Thyroid gland (tissue), 4 donors: ENCODE measurements around the gene VKORC1. TPM values are rescaled to one million over a fixed set of nuclear protein-coding genes. Genes with fewer than 3 reads are reported as not detected.
"Not testable (repeated sequence)": the region's sequence is repeated elsewhere in the genome, so short reads cannot be mapped to it uniquely, and the experiment has no call there.

Source experiments
- DNase-seq, 2 donors: peaks; one replicate each; pipeline ENCODE4 v3.0.0-alpha.2; 2019
- H3K27ac ChIP-seq, 3 donors: fragments of 200-600 bp; sonication (generic); 1 replicate in 2 of 3; 2 replicates in 1 of 3; pipeline ENCODE4 v1.5.1; 2016 to 2019; ENCODE audit warnings: mild to moderate bottlenecking in 1 of 3, moderate library complexity in 1 of 3
- H3K27me3 ChIP-seq: fragments of 200-600 bp; sonication (generic); one replicate; pipeline ENCODE4 v1.5.1; 2019
- H3K36me3 ChIP-seq, 2 donors: fragments of 200-600 bp; sonication (generic); one replicate each; pipeline ENCODE4 v1.5.1; 2016 to 2019
- H3K4me1 ChIP-seq, 2 donors: fragments of 200-600 bp; sonication (generic); one replicate each; pipeline ENCODE4 v1.5.1; 2017 to 2019
- H3K4me3 ChIP-seq, 3 donors: fragments of 200-600 bp; sonication (generic); replicated peaks in 1 of 3; 1 replicate in 2 of 3; 2 replicates in 1 of 3; pipeline ENCODE4 v1.5.1; 2016; ENCODE audit warnings: mild to moderate bottlenecking in 1 of 3
- H3K9me3 ChIP-seq: fragments of 200-600 bp; sonication (generic); one replicate; pipeline ENCODE4 v1.5.1; 2017
- POLR2A ChIP-seq, 2 donors: fragments of 450-650 bp; IDR thresholded peaks; one replicate each; pipeline ENCODE4 v1.6.1; 2017; ENCODE audit warnings: antibody characterized with exemption in 2 of 2, mild to moderate bottlenecking in 2 of 2, moderate library complexity in 1 of 2
- WGBS, 2 donors: methylation state at CpG; one replicate each; pipeline ENCODE4 v1.1.5; 2017; 5-methylcytosine and 5-hydroxymethylcytosine counted together
- intact Hi-C: fragments of 100-400 bp; cut with DNase I; formaldehyde crosslinking; loops from one replicate; pipeline ENCODE4 v1.15.1; 2023
- total RNA-seq, 4 donors: library from RNA; depleted of rRNA; stranded (reverse); fragments of >200 nt; gene quantifications; one replicate each; pipeline ENCODE4 v1.2.3, GENCODE V29; 2016
- TF ChIP-seq, protein P1 (sequence below), 6 experiments: fragments of 200-600 bp in 3 of 6; fragments of 450-650 bp in 3 of 6; sonication (generic) in 3 of 6; IDR thresholded peaks; one replicate each; pipeline ENCODE4 v1.5.1; 2016 to 2019; ENCODE audit warnings: antibody characterized with exemption in 6 of 6, mild to moderate bottlenecking in 2 of 6, inconsistent platforms in 1 of 6, moderate library complexity in 1 of 6

VKORC1 gene
- total RNA-seq, 4 donors from 2014 or later, result 58.7 to 145 (median 104) TPM

DNA sequence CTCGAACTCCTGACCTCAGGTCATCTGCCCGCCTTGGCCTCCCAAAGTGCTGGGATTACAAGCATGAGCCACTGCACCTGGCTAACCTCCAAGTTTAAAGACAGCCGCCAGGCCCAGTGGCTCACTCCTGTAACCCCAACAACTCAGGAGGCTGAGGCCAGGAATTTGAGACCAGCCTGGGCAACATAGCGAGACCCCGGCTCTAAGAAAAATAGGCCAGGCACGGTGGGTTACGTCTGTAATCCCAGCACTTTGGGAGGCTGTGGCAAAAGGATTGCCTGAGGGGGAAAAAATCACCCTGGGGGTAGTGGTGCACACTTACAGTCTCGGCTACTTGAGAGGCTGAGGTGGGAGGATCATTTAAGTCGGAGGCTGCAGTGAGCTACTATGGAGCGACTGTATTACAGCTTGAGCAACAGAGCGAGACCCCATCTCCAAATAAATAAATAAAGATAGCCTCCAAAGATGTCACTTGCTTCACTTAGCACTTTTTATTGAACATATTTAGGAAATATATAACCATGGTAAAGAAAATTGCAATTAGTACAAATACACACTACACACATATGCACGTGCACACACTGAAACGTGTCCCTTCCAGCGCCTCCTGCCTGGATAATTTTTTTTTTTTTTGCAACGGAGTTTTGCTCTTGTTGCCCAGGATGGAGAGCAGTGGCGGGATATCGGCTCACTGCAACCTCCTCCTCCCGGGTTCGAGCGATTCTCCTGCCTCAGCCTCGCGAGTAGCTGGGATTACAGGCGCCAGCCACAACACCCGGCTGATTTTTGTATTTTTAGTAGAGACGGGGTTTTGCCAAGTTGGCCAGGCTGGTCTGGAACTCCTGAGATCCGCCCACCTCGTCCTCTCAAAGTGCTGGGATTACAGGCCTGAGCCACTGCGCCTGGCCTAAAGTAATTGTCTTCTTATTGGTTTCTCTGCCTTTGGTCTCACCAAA, 12.2 kb upstream of the VKORC1 start:
- Histone ChIP-seq H3K9me3 (no peaks in the 10 kb centered on the region), H3K4me3 (no peak overlapping the region), H3K36me3 (peaks cover 8 to 14% of the 10 kb centered on the region in 2 donors), H3K4me1 (peaks cover 16 to 18% of the 10 kb centered on the region in 2 donors), H3K27ac (no peak overlapping the region), H3K27me3 (no peaks in the 10 kb centered on the region)
- intact Hi-C loops, result no loop called here
- no peak for TF ChIP-seq POLR2A (IDR thresholded peaks at IDR 0.05)
- TF ChIP-seq, protein P1, sequence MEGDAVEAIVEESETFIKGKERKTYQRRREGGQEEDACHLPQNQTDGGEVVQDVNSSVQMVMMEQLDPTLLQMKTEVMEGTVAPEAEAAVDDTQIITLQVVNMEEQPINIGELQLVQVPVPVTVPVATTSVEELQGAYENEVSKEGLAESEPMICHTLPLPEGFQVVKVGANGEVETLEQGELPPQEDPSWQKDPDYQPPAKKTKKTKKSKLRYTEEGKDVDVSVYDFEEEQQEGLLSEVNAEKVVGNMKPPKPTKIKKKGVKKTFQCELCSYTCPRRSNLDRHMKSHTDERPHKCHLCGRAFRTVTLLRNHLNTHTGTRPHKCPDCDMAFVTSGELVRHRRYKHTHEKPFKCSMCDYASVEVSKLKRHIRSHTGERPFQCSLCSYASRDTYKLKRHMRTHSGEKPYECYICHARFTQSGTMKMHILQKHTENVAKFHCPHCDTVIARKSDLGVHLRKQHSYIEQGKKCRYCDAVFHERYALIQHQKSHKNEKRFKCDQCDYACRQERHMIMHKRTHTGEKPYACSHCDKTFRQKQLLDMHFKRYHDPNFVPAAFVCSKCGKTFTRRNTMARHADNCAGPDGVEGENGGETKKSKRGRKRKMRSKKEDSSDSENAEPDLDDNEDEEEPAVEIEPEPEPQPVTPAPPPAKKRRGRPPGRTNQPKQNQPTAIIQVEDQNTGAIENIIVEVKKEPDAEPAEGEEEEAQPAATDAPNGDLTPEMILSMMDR (IDR thresholded peaks at IDR 0.05), result no peak
- no peak for DNase-seq
- WGBS, 2 donors, result 86 to 92% methylated on average over 28 of the region's 28 CpGs

DNA sequence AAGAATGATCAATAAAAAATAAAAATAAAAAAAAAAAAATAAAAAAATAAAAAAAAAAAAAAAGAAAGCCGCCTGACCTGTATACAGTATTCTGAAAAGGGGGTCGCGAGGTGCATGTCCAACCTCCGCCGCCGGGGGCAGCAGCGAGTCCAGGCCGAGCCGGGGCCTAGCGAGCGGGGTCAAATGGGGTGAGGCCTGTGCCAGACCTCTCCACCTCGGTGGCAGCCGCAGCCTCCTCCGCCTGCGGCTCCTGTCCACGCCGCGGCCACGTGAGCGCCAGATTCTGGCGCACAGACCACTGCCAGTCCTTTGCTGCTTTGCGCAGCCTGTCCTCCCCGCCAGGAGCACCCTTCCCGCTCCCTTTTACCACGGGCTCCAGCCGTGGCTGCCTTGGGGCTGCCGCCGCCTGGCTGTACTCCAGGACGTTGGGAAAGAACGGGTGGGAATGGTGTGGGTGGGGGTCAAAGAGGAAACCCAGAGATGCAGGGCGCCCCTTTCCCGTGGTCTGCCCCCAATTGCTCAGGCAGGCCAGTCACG, 11.1 kb upstream of the VKORC1 start:
- H3K27ac ChIP-seq, result peak overlapping the region in 2 of 3 donors; percentile 65 to 76
- intact Hi-C loops, result no loop called here
- no peak for TF ChIP-seq POLR2A (IDR thresholded peaks at IDR 0.05)
- TF ChIP-seq, protein P1 (IDR thresholded peaks at IDR 0.05), result peak; percentile 63 to 86 (median 77)

DNA sequence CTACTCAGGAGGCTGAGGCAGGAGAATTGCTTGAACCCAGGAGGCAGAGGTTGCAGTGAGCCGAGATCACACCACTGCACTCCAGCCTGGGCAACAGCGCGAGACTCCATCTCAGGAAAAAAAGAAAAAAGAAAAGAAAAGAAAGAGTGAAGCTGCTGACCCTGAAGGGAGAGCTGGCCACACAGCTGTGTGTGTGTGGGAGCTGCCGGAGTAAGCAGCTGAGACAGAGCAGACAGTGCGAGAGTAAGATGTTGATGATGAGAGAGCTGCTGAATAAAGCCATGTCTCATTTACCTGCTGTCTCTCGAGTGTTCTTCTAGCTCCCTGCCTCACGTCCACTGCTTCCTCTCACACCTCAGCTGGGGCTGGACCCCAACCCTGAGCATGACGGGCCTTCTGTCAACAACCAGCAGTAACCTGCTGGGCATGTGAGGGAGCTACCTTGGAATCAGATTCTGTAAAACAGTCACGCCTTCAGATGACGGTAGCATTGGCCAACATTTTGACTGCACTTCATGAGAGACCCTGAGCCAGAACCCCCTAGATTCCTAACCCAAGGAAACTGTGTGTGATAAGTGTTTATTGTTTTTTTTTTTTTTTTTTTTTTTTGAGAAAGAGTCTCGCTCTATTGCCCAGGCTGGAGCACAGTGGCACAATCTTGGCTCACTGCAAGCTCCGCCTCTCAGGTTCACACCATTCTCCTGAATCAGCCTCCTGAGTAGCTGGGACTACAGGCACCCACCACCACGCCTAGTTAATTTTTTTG, 6.5 kb upstream of the VKORC1 start:
- H3K9me3 ChIP-seq, DNase-seq, H3K4me3 ChIP-seq, intact Hi-C loops, H3K27me3 ChIP-seq, H3K36me3 ChIP-seq, H3K27ac ChIP-seq, H3K4me1 ChIP-seq: not testable (repeated sequence)
- 81 to 82% methylated on average over 13 of the region's 13 CpGs for WGBS, 2 donors

More for the DNA sequence above, 11.1 kb upstream of the VKORC1 start:
- Histone ChIP-seq H3K9me3 (no peaks in the 10 kb centered on the region), H3K36me3 (peaks cover 4 to 7% of the 10 kb centered on the region in 2 donors), H3K27me3 (no peaks in the 10 kb centered on the region), H3K4me1 (peaks cover 16 to 18% of the 10 kb centered on the region in 2 donors), H3K4me3 (no peak overlapping the region)
- DNase-seq, result peak; percentile 80 to 84
- WGBS, 2 donors, result 18 to 20% methylated on average over 28 to 33 of the region's 33 CpGs

DNA sequence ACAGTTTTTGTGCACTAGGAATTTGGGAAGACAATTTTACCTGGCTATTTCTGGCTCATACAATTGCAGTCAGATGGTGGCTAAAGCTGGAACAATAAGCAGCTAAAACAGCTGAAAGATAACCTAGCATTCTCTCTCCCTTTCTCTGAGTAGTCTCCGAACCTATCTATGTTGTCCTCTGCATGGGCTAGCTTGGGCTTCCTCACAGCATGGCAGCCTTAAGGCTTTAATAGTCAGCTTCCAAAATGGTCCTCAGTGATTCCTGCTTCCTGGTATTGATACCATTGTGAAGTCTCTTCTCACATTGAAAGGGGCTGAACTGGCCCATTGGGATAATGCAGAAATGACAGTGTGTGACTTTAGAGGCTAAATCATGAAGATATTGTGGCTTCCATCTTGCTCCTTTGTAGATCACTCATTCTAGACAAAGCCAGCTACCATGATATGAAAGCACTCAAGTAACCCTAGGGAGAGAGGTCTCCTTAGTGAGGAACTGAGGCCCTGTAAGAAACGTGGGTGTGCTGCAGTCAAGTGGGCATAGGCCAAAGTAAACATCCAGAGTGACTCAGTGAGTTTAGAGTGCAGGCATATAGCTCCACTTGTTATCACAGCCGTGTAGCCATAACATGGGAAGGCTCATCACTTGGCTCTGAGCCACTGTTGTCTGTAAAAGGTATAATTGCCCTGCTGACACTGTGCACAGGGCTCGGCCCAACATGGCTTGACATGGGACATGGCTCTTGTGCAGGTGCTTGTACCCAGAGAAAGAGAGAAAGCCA, 5.5 kb upstream of the VKORC1 start:
- no peaks in the 10 kb centered on the region for H3K36me3 ChIP-seq
- no peaks in the 10 kb centered on the region for H3K4me1 ChIP-seq
- no peak overlapping the region for H3K4me3 ChIP-seq
- DNase-seq, result no peak
- intact Hi-C loops, result loop anchor here (10.0 kb wide), 1 partner anchor 75 kb away; no protein-coding TSS in a partner anchor
- no peak overlapping the region for H3K27ac ChIP-seq
- 33 to 56% methylated on average over 3 to 4 of the region's 4 CpGs for WGBS, 2 donors
- no peaks in the 10 kb centered on the region for H3K27me3 ChIP-seq
- H3K9me3 ChIP-seq, result no peaks in the 10 kb centered on the region
- TF ChIP-seq, protein P1 (IDR thresholded peaks at IDR 0.05), result no peak
- TF ChIP-seq POLR2A (IDR thresholded peaks at IDR 0.05), result no peak

DNA sequence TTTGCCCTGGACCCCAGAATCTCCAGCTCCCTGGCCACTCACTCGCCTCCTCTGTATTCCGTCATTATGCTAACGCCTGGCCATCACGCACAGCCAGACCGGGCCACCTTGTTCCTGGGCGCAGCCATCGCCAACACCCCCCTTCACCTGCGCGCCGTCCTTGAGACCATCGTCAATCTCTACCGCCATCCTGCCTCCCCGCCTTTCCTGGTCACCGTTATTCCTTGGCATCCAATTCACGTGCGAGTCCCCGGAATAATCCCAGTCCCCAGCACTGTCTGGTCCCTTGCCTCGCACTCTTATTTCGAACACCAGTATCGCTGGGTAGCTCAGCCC, 541 bp downstream of the VKORC1 start:
- Histone ChIP-seq H3K4me1 (peaks cover 9% of the 10 kb centered on the region in 2 donors), H3K4me3 (peak overlapping the region; percentile 47 to 65 (median 58)), H3K36me3 (peaks cover 4 to 6% of the 10 kb centered on the region in 2 donors), H3K27me3 (no peaks in the 10 kb centered on the region), H3K27ac (peak overlapping the region; percentile 51 to 81 (median 75)), H3K9me3 (no peaks in the 10 kb centered on the region)
- intact Hi-C loops, result loop anchor here (10.0 kb wide), 1 partner anchor 81 kb away; no protein-coding TSS in a partner anchor
- TF ChIP-seq, protein P1 (IDR thresholded peaks at IDR 0.05), result no peak
- TF ChIP-seq POLR2A (IDR thresholded peaks at IDR 0.05), result no peak
- 0 to 2% methylated on average over 20 of the region's 20 CpGs for WGBS, 2 donors
- DNase-seq, result peak; percentile 25 to 33
